H1 (cell line): ENCODE results near the gene NEK10. TPM values are rescaled to one million over a fixed set of nuclear protein-coding genes. Genes with fewer than 3 reads are reported as not detected.

ENCODE experiments used
- CTCF ChIA-PET: fragments of 300-600 bp; sonication (Branson Sonifier 250); formaldehyde crosslinking; loops from one replicate; lab custom pipeline; 2021; ENCODE audit not compliant: partially characterized antibody; lab: Charles Lee
- POLR2A ChIA-PET: fragments of 300-600 bp; sonication (Branson Sonifier 250); formaldehyde crosslinking; loops from one replicate; lab custom pipeline; 2021; ENCODE audit warnings: inconsistent platforms; ENCODE audit not compliant: partially characterized antibody; lab: Charles Lee
- DNase-seq, 2 experiments: peaks; one replicate each; pipeline versions ENCODE4 v3.0.0 to v3.0.0-alpha.2; 2010 to 2022; ENCODE audit warnings: low spot score in 2 of 2, low read depth in 1 of 2, mixed read lengths in 1 of 2
- FAIRE-seq: peaks from 2 replicates; lab custom pipeline; 2011; peaks lifted over from hg19 to GRCh38; lab: Jason Lieb, UNC
- H2AFZ ChIP-seq: 2 replicates; pipeline ENCODE4 v1.8.1; 2012; ENCODE audit warnings: low read length, inconsistent platforms
- H2AK5ac ChIP-seq: 2 replicates; pipeline ENCODE4 v1.6.1; 2013; ENCODE audit warnings: low read depth, low read length
- H2BK120ac ChIP-seq: replicated peaks from 2 replicates; pipeline ENCODE3; 2013; ENCODE audit warnings: low read depth, low read length, inconsistent platforms
- H2BK12ac ChIP-seq: 2 replicates; pipeline ENCODE4 v1.6.1; 2013; ENCODE audit warnings: low read depth, low read length
- H2BK15ac ChIP-seq: 2 replicates; pipeline ENCODE4 v1.6.1; 2013; ENCODE audit warnings: low read length
- H2BK20ac ChIP-seq: 2 replicates; pipeline ENCODE4 v1.6.1; 2013; ENCODE audit warnings: low read length
- H2BK5ac ChIP-seq: 2 replicates; pipeline ENCODE4 v1.6.1; 2013; ENCODE audit warnings: low read depth, low read length
- H3K14ac ChIP-seq: 2 replicates; pipeline ENCODE4 v1.6.1; 2013; ENCODE audit warnings: inconsistent platforms; ENCODE audit not compliant: insufficient read length
- H3K18ac ChIP-seq: 2 replicates; pipeline ENCODE4 v1.6.1; 2013; ENCODE audit warnings: low read length; ENCODE audit errors: extremely low read depth
- H3K23ac ChIP-seq: 2 replicates; pipeline ENCODE4 v1.6.1; 2013; ENCODE audit warnings: inconsistent platforms; ENCODE audit not compliant: insufficient read length
- H3K23me2 ChIP-seq: 2 replicates; pipeline ENCODE4 v1.6.1; 2013; ENCODE audit warnings: low read depth, low read length
- H3K27ac ChIP-seq: 2 replicates; pipeline ENCODE4 v1.6.1; 2011; ENCODE audit warnings: low read depth, low read length, inconsistent platforms
- H3K27me3 ChIP-seq, 4 experiments: replicated peaks in 1 of 4; 1 replicate in 1 of 4; 2 replicates in 3 of 4; pipeline versions ENCODE4 v1.6.1 to v1.8.1; 2011 to 2013; ENCODE audit warnings: low read length in 3 of 4, mild to moderate bottlenecking in 3 of 4, inconsistent platforms in 2 of 4, mixed read lengths in 2 of 4, moderate library complexity in 1 of 4; ENCODE audit not compliant: control insufficient read depth in 3 of 4, insufficient read depth in 3 of 4; ENCODE audit errors: extremely low read depth in 1 of 4
- H3K36me3 ChIP-seq, 4 experiments: 2 replicates each; pipeline versions ENCODE4 v1.6.1 to v1.8.1; 2011 to 2013; ENCODE audit warnings: mild to moderate bottlenecking in 4 of 4, low read length in 3 of 4, moderate library complexity in 2 of 4, control low read depth in 1 of 4, inconsistent platforms in 1 of 4; ENCODE audit not compliant: insufficient read depth in 4 of 4, control insufficient read depth in 2 of 4
- H3K4ac ChIP-seq: replicated peaks from 2 replicates; pipeline ENCODE3; 2013; ENCODE audit warnings: low read length, low read depth, mixed read lengths, inconsistent platforms; ENCODE audit not compliant: insufficient read length
- H3K4me1 ChIP-seq, 4 experiments: replicated peaks in 1 of 4; 1 replicate in 1 of 4; 2 replicates in 3 of 4; pipeline versions ENCODE4 v1.6.1 to v1.8.1; 2011 to 2013; ENCODE audit warnings: low read length in 3 of 4, inconsistent platforms in 2 of 4, mixed read lengths in 1 of 4; ENCODE audit not compliant: insufficient read depth in 4 of 4, control insufficient read depth in 3 of 4
- H3K4me2 ChIP-seq, 2 experiments: 2 replicates each; pipeline versions ENCODE4 v1.6.1 to v1.8.1; 2011 to 2013; ENCODE audit warnings: low read depth in 2 of 2, low read length in 2 of 2, control low read depth in 1 of 2, inconsistent platforms in 1 of 2, mild to moderate bottlenecking in 1 of 2; ENCODE audit not compliant: insufficient read depth in 1 of 2
- H3K4me3 ChIP-seq, 4 experiments: fragments of 200-600, 300-600 bp in 1 of 4; sonication (generic), shearing (Covaris generic), sonication (Bioruptor Twin) in 1 of 4; 2 replicates each; pipeline versions ENCODE4 v1.5.1 to v1.8.1; 2011 to 2016; ENCODE audit warnings: low read length in 4 of 4, low read depth in 3 of 4, control low read depth in 2 of 4, inconsistent platforms in 2 of 4, mild to moderate bottlenecking in 2 of 4, mixed read lengths in 1 of 4, moderate library complexity in 1 of 4; ENCODE audit not compliant: insufficient read depth in 2 of 4; ENCODE audit errors: extremely low read depth in 1 of 4
- H3K56ac ChIP-seq: replicated peaks from 2 replicates; pipeline ENCODE3; 2013; ENCODE audit warnings: low read depth, mild to moderate bottlenecking, mixed read lengths, low read length, inconsistent platforms; ENCODE audit not compliant: insufficient read length
- H3K79me1 ChIP-seq: 2 replicates; pipeline ENCODE4 v1.6.1; 2013; ENCODE audit warnings: low read depth, low read length, control low read depth
- H3K79me2 ChIP-seq, 2 experiments: 2 replicates each; pipeline versions ENCODE4 v1.6.1 to v1.8.1; 2012 to 2013; ENCODE audit warnings: low read length in 2 of 2, mild to moderate bottlenecking in 2 of 2, inconsistent platforms in 1 of 2; ENCODE audit not compliant: insufficient read depth in 2 of 2, control insufficient read depth in 1 of 2
- H3K9ac ChIP-seq, 4 experiments: replicated peaks in 1 of 4; 1 replicate in 1 of 4; 2 replicates in 3 of 4; pipeline versions ENCODE4 v1.6.1 to v1.8.1; 2011 to 2013; ENCODE audit warnings: low read depth in 3 of 4, low read length in 3 of 4, control low read depth in 2 of 4, mild to moderate bottlenecking in 2 of 4, moderate library complexity in 2 of 4, inconsistent platforms in 1 of 4; ENCODE audit errors: extremely low read depth in 1 of 4
- H3K9me3 ChIP-seq, 2 experiments: 2 replicates each; pipeline versions ENCODE4 v1.6.1 to v1.8.1; 2012 to 2013; ENCODE audit warnings: mild to moderate bottlenecking in 2 of 2, moderate library complexity in 2 of 2, control low read depth in 1 of 2, inconsistent platforms in 1 of 2, low read depth in 1 of 2, low read length in 1 of 2, mixed read lengths in 1 of 2; ENCODE audit not compliant: insufficient read depth in 2 of 2
- H4K20me1 ChIP-seq, 2 experiments: replicated peaks in 1 of 2; 2 replicates each; pipeline versions ENCODE3 to v1.8.1; 2011 to 2013; ENCODE audit warnings: inconsistent platforms in 2 of 2, low read length in 2 of 2, mild to moderate bottlenecking in 1 of 2; ENCODE audit not compliant: insufficient read depth in 2 of 2, control insufficient read depth in 1 of 2
- H4K5ac ChIP-seq: 2 replicates; pipeline ENCODE4 v1.6.1; 2013; ENCODE audit warnings: low read length, low read depth, mixed read lengths, inconsistent platforms; ENCODE audit not compliant: insufficient read length
- H4K8ac ChIP-seq: 2 replicates; pipeline ENCODE4 v1.8.0; 2013; ENCODE audit warnings: mild to moderate bottlenecking, moderate library complexity, low read length, inconsistent platforms; ENCODE audit not compliant: insufficient read depth; ENCODE audit errors: extremely low read depth
- H4K91ac ChIP-seq: replicated peaks from 2 replicates; pipeline ENCODE3; 2013; ENCODE audit warnings: low read length, mixed read lengths, inconsistent platforms; ENCODE audit not compliant: insufficient read length
- WGBS, 2 experiments: shearing (Covaris generic) in 1 of 2; methylation state at CpG; one replicate each; pipeline versions ENCODE4 v1.1.6 to v1.1.7; 2013 to 2015; ENCODE audit warnings: low lambda C conversion rate in 2 of 2, mixed read lengths in 2 of 2, inconsistent platforms in 1 of 2, low coverage in 1 of 2, missing lambda C conversion rate in 1 of 2; ENCODE audit not compliant: insufficient replicate concordance in 2 of 2, insufficient coverage in 1 of 2, insufficient read length in 1 of 2; ENCODE audit errors: extremely low coverage in 1 of 2, missing lambda C conversion rate in 1 of 2; 5-methylcytosine and 5-hydroxymethylcytosine counted together
- polyA plus RNA-seq, 7 experiments: library from polyadenylated mRNA; depleted of rRNA in 3 of 7; stranded (reverse) in 5 of 7; unstranded in 2 of 7; fragments of >200 nt in 5 of 7; fragments of 200-250 nt in 2 of 7; gene quantifications; 1 replicate in 5 of 7; 2 replicates in 1 of 7; 4 replicates in 1 of 7; pipeline versions ENCODE4 v1.2.1 to v1.2.3, GENCODE V29; 2011 to 2013; ENCODE audit warnings: missing spikeins in 2 of 7, mixed read lengths in 2 of 7
- total RNA-seq: library from RNA; stranded (reverse); fragmentation: NEBNext Ultra II Directional; extraction: Animal tissue kit (Norgen Biotek cat#: 25700); gene quantifications from 2 replicates; pipeline ENCODE4 v1.2.1, GENCODE V29; 2021

NEK10 gene
- total and polyA plus RNA-seq, 2 of the 8 experiments (the other 6 are each of a cell fraction or from before 2014, with no cell fraction given) = 0.18 to 0.50 TPM

DNA sequence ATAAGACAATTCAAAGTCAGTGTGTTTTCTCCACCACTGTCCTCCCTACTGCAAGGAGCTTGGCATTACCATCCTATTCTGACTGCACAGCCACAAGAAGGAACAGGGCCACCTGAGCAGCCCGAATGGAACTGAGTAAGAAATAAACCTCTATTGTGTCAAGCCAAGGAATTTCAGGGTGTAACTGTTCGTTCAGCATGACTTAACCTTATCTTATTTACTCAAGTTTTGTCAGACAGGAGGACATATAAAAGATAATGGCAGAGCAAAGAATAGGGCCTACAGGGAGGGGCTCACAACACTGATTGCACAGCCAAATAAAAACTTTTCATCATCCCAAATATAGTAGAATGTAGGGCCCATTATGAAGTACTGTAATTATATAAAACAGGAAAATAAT, 236.1 kb downstream of the NEK10 start:
- no peak for FAIRE-seq

More for the DNA sequence above, 236.1 kb downstream of the NEK10 start:
- H2BK20ac ChIP-seq = no peak overlapping the region
- no peak overlapping the region for H3K4me2 ChIP-seq
- no peak overlapping the region for H3K14ac ChIP-seq
- CTCF ChIA-PET = interaction anchor here (1.1 to 7.0 kb wide), 6 partner anchors 17 to 155 kb away, joined by 3 to 64 read pairs (median 10); no protein-coding TSS in a partner anchor
- H3K4ac ChIP-seq = no peak overlapping the region
- no peak overlapping the region for H4K5ac ChIP-seq
- H4K91ac ChIP-seq = no peak overlapping the region
- H3K27me3 ChIP-seq = no peaks in the 10 kb centered on the region
- no peaks in the 10 kb centered on the region for H3K79me1 ChIP-seq
- no peak overlapping the region for H3K9ac ChIP-seq
- no peak overlapping the region for H2BK15ac ChIP-seq
- POLR2A ChIA-PET = no interaction called here
- H3K9me3 ChIP-seq = no peaks in the 10 kb centered on the region
- no peak overlapping the region for H3K27ac ChIP-seq
- no peaks in the 10 kb centered on the region for H3K79me2 ChIP-seq
- no peak overlapping the region for H2AK5ac ChIP-seq
- H3K36me3 ChIP-seq = no peaks in the 10 kb centered on the region
- H2BK120ac ChIP-seq = no peak overlapping the region
- no peak overlapping the region for H3K23ac ChIP-seq
- no peaks in the 10 kb centered on the region for H3K4me1 ChIP-seq
- WGBS, 2 experiments = 87% methylated on average over 2 of the region's 2 CpGs; no CpG with 5 or more reads in 1 of the 2 experiments
- no peak overlapping the region for H3K56ac ChIP-seq
- no peak overlapping the region for H3K4me3 ChIP-seq
- no peak for DNase-seq
- no peaks in the 10 kb centered on the region for H3K23me2 ChIP-seq
- no peaks in the 10 kb centered on the region for H4K20me1 ChIP-seq
- H2AFZ ChIP-seq = no peak overlapping the region
- no peak overlapping the region for H4K8ac ChIP-seq
- H3K18ac ChIP-seq = no peak overlapping the region
- no peak overlapping the region for H2BK5ac ChIP-seq
- no peak overlapping the region for H2BK12ac ChIP-seq
